HG03196 (cell line): Measurements from ENCODE around the gene PAFAH1B1.
"Not testable (repeated sequence)": the region's sequence is repeated elsewhere in the genome, so short reads cannot be mapped to it uniquely, and the experiment has no call there.

Experiments used
- ATAC-seq: cut with Tn5 transposase; IDR thresholded peaks from one replicate; pipeline ENCODE4 v1.9.1; 2021; ENCODE audit not compliant: unreplicated experiment

PAFAH1B1 gene

DNA sequence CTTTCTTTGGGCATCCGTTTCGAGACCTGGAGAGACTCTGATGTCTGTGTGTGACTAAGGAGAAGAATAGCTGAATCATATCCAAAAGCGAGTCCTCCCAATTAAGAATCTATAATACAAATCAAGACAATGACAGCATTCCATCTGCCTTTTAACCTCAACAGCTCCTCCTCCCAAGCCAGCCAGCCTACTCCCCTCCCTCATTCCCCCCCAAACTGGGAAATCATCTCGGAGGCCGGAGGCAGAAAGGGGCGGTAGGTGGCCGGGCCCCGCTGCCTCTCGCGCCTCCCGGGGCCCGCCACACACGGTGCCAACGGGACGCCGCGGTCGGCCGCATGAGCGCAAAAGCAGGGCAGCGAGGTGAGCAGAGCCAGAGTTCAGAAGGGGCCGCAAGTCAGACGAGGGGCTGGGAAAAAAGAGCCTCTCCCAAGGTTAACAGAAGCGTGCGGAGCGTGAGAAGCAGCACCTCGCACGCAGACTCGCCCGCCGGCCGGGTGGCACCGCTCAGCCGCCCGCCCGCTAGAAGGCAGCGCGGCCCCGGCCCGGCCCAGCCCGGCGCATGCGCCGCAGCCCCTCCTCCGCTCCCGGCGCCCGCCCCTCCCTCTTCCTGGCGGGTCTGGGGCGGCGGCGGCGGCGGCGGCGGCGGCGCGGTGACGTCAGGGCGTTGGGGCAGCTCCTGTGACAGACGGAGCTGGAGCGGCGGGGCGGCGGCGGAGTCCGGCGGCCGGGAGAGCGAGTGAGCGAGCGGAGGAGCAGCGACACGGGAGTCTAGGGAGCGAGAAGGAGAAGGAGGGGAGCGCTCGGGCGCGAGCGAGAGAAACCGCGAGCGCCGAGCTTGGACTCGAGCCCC is at the start of gene PAFAH1B1:
TSS of gene PAFAH1B1 (plus strand) at position 684 of the 850 bp plus-strand sequence. CDS start 44,635 bp downstream, outside the sequence.
- ATAC-seq: peak; percentile 80

DNA sequence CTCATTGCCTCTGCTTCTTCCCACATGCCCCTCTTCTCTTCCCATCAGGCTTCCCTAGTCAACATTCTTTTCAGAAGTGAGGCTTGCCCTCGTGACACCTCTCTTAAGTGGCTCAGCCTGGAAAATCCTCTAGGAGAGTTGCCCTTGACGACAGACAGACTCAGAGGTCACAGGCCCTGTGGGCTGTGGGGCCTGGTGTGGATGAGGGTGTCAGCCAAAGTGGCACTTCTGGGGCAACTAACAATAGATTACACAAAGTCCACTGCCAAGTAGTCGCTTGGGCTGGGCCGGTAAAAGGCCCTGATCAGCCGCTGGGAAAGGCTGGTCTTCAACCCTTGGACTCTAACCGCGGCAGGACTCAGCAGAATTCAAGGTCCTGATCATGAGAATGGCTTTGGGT is 48.1 kb upstream of the PAFAH1B1 start:
- ATAC-seq: no peak

DNA sequence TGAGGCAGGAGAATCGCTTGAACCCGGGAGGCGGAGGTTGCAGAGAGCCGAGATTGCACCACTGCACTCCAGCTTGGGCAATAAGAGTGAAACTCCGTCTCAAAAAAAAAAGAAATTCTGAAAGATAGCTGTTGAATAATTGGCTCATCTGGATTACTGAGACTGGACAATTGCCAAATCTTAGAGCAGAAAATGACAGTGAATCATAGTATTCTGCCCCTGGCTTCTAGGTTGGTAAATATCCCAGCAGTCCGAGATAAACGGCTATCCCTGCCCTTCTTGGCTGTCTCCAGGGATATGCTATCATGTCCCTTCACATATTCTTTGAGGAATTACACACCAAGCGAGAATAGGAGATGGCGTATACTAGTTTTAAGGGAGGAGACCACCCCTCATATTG is 46.3 kb upstream of the PAFAH1B1 start:
- no peak for ATAC-seq

DNA sequence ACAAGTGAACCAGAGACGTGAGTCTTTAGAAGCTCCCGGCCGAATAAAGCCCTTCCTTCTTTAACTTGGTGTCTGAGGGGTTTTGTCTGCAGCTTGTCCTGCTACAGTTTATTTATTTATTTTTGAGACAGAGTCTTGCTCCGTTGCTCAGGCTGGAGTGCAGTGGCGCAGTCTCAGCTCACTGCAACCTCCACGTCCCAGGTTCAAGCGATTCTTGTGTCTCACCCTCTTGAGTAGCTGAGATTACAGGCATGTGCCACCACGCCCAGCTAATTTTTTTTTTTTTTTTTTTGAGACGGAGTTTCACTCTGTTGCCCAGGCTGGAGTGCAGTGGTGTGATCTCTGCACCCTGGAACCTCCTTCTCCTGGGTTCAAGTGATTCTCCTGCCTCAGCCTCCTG is 45.4 kb upstream of the PAFAH1B1 start:
- not testable (repeated sequence) for ATAC-seq

DNA sequence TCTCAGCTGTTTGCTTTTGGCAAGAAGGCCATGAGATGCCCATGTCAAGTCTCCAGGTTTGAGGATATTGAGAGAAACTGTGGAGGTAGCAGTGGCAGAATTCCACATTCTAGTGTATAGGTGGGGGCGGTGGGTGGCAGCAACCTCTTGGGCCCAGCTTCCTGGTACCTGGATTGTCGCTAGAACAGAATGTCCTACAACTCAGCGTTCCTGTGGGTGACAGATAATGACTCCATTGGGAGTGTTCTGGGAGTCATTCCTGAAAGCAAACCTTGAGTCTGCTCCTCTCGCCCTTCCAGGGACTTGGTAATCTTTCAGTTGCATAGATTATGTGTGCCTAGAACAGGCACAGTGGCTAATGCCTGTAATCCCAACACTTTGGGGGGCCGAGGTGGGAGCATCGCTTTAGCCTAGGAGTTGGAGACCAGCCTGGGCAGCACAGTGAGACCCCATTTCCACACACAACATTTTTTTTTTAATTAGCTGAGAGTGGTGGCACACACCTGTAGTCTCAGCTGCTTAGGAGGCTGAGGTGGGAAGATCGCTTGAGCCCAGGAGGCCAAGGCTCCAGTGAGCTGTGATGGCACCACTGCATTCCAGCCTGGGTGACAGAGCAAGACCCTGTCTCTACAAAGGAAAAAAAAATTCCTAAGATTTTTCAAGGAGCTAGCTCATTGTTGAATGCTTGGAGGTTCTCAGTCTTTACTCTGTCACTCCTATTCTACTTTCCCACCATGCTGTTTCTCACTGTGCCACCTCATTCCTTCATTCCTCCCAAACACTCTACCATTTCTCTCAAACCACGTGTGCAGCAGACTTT is 43.9 kb upstream of the PAFAH1B1 start:
- ATAC-seq: no peak

DNA sequence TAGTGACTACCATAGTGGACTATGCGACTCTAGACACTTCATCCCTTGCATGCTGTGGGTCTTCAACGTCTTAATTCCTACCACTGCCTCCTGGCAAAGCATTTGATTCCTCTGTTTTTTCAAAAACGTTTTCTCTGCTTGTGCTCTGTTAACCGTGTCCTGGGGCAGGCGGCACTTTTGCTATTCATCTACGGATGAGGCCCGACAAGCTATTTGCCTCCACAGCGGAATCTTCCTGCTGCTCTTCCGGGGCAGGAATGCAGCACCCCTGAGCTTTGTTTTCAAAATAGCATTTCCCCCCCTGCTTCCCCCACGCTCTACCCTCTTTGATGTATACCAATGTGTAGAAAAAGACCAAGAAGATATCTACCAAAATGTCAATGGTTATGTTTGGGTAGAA is 42.0 kb upstream of the PAFAH1B1 start:
- ATAC-seq: no peak

DNA sequence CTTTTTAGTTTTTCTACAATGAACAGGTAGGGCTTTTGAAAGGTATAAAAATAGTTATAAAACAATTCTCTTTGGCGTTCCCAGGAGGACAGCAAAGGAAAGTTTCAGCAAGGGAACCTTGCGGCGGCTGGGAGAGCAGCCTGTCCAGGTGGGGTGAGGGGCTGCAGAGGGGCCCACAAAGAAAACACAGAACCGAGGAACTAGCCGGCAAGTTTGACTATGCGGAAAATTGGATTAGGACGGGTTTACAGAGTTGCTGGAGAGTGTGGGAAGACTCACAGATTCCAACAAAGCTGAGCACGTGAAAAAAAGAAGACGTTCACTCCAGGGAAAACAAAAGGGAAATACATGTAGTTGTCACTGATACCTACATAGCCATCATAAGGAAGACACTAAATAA is 41.5 kb upstream of the PAFAH1B1 start:
- ATAC-seq: no peak

DNA sequence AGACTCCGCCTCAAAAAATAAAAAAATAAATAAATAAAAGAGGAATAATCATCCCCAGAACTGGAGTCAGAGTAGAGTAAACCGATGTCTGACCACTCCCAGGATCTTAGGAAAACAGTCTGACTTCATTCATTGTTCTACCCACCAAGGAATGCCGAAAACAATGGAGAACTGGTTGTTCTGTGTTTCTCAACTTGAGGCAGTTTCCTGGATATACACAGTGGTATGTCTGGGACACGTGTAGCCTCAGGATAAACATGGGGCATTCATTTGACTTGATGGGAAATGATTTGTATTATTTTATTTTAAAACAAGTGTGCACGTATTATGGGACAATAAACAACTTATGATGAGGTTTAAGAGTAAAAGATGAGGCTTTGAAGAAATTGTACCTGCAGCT is 32.8 kb upstream of the PAFAH1B1 start:
- no peak for ATAC-seq

DNA sequence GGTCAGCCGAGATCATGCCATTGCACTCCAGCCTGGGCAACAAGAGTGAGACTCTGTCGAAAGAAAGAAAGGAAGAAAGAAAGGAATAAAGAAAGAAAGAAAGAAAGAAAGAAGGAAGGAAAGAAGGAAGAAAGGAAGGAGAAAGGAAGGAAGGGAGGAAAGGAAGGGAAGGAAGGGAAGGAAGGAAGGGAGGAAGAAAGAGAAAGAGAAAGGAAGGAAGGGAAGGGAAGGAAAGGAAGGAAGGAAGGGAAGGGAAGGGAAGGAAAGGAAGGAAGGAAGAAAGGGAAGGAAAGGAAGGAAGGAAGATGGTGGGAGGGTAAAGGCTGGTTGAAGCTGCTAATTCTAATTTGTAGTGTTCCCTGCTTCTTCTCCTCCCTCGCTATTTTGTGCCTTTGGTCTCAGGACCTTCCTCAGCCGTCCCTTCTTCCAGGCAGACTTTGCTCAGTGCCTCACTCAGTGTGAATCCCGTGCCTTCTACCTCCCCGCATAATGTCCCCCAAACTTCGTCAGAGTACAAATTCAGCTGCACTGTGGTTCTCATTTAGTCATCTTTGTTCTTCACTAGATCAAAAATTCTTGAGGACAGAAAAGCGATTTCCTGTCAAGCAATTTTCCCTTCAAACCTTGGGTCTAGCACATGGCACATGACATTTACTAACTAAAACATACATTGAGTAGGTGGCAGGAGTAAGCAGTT is 31.1 kb upstream of the PAFAH1B1 start:
- ATAC-seq: no peak

DNA sequence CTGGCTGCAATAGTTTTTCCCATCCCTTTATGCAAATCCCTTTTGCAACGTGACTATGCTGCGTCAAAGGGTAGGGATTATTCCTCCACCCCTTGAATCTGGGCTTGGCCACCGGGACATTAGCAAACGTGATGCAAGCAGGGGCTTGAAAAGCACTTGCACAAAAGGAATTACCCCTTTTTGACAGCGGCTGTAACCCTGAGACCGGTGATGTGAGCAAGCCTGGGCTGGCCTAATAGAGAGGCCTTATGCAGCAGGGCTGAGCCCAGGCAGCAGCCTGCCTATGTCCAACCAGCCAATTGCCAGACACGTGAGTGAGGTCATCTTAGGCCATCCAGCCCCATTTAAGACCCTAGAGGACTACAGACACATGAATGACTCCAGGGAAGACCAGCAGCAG is 30.4 kb upstream of the PAFAH1B1 start:
- no peak for ATAC-seq

DNA sequence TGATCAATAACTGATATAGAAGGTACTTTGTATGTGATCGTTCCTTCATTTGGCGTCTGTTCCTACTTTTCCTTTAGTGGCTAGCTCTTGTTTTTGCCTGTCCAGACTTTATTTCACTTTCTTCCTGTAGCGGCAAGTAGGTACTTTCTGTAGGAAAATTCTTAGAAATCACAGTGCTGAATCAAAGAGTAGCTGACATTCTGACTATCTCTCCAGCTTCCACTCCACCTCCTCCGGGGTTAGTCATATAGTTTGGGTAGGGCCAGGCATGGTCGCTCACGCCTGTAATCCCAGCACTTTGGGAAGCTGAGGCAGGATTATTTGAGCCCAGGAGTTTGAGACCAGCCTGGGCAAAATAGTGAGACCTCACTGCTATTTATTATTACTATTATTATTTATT is 29.9 kb upstream of the PAFAH1B1 start:
- ATAC-seq: no peak

DNA sequence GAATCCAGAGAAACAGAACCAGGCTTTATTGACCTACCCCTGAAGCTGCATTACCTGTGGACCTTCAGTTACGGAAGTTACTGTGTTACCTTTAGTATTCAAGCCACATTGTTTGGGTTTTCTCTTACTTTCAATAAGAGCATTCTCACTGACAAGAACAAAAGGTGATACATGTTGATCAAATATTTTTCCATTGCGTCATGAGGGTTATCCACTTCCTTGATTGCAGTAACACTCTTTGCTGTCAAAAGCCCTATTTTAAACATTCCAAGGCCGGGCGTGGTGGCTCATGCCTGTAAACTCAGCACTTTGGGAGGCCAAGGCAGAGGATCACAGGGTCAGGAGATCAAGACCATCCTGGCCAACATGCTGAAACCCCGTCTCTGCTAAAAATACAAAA is 28.6 kb upstream of the PAFAH1B1 start:
- no peak for ATAC-seq

DNA sequence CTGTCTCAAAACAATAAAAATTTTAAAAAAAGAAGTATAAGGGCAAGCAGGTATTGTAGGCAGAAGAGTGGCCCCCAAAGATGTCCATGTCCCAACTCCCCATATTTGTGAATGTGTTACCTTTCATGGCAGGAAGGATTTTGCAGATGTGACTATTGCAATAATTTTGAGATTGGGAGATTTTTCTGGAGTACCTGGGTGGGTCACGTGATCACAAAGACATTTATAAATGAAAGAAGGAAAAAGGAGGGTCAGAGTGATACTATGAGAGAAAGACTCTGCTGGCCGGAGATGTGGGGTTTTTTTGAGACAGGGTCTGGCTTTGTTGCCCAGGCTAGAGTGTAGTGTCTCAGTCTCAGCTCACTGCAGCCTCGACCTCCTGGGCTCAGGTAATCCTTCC is 27.4 kb upstream of the PAFAH1B1 start:
- no peak for ATAC-seq

DNA sequence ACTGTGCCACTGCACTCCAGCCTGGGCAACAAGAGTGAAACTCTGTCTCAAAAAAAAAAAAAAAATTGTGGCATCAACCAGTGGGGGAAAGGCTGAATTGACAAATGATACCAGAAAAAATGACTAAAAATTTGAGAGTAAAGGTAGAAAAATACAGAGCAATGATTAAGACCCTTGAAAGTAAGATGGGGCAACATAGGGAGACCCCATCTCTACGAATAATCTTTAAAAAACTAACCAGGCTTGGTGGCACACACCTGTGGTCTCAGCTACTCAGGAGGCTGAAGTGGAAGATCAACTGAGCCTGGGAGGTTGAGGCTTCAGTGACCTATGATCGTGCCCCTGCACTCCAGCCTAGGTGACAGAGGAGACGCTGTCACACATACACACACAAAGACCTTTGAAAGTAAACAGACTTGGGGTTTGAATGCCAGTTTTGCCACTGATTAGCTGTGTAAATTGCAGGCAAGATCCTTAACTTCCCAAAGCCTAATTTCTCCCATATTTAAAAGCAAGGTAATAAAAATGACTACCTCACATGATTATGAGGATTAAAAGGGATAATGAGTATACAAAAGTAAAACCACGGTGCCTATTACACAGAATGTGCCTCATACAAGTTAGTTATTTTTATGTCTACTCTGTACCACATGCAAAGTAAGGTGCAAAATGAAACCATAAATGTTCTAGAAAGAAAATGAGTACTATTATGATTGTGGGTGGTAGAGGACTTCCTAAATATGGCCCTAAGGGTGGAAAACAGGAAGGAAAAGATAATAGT is 21.7 kb upstream of the PAFAH1B1 start:
- ATAC-seq: peak; percentile 79

DNA sequence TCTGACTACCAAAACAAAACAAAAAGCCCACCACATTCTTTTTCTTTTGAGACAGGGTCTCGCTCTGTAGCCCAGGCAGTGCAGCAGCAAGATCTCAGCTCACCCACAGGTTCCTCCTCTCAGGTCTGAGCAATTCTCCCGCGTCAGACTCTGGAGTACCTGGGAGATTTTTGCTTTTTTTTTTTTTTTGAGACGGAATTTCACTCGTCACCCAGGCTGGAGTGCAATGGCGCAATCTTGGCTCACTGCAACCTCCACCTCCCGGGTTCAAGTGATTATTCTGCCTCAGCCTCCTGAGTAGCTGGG is 21.2 kb upstream of the PAFAH1B1 start:
- ATAC-seq: not testable (repeated sequence)

DNA sequence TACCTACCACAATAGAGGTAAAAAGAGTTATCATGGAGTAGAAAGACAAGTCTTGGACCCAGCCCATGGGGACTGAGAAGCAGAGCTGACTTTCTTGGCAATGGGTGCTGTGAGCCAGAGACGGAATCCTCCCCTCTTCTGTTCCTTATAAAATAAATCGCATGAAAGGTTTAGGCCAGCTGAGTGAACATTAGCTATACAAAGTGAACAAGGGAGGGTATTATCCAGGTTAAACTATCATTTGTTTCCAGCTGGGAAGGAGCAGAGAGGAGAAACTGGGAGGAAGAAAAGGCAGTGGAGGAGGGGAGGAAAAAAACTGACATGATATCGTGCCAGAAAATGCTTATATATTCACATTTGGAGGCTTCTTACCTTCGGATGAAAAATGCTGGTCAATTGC is 13.3 kb upstream of the PAFAH1B1 start:
- no peak for ATAC-seq

DNA sequence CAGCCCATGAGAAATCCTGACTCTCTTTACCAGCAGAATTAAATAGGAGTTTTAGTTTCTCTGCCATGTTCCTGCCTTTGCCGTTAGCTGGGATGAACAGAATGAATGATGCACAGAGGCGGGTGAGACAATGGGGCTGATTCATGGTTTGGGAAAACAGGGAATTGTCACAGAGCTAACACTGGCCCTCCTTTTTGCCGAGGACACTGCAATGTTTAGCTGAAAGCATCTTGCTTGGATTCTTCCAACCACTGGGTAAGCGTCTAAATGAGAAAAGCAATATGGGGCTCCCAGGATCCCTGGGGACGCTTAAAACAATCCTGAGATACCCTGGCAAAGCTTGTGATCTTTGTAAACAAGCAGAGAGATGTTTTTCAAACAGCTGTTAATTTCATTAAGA is 12.8 kb upstream of the PAFAH1B1 start:
- ATAC-seq: no peak

DNA sequence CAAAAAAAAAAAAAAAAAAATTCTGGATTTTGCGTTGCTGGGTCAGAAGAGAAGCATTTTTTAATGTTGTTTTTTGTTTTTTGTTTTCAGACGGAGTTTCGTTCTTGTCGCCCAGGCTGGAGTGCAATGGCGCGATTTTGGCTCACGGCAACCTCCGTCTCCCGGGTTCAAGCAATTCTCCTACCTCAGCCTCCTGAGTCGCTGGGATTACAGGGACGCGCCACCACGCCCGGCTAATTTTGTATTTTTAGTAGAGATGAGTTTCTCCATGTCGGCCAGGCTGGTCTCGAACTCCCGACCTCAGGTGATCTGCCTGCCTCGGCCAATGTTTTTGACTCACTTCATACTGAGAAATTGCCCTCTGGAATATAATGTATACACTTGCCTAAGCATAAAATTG is 11.0 kb upstream of the PAFAH1B1 start:
- ATAC-seq: no peak

DNA sequence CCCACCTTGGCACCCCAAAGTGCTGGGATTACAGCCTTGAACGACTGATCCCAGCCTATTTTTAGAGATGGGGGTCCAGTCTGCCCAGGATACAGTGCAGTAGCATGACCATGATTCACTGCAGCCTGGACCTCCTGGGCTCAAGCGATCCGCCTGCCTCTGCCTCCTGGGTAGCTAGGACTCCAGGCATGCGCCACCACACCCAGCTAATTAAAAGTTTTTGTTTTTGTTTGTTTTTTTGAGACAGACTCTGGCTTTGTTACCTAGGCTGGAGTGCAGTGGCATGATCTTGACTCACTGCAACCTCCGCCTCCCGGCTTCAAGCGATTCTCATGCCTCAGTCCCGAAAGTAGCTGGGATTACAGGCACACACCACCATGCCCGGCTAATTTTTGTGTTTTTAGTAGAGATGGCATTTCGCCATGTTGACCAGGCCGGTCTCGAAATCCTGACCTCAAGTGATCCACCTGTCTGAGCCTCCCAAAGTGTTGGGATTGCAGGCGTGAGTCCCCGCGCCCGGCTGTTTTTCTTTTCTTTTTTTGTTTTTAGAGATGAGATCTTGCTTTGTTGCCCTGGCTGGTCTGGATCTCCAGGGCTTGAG is 2.3 kb upstream of the PAFAH1B1 start:
- ATAC-seq: no peak
